GM21576 (cell line): ENCODE data around the gene LDHB.
"Not testable (repeated sequence)": the region's sequence is repeated elsewhere in the genome, so short reads cannot be mapped to it uniquely, and the experiment has no call there.

Experiments used
- ATAC-seq: cut with Tn5 transposase; IDR thresholded peaks from one replicate; pipeline ENCODE4 v1.9.1; 2021; ENCODE audit warnings: mild to moderate bottlenecking, moderate library complexity; ENCODE audit not compliant: unreplicated experiment

LDHB gene

DNA sequence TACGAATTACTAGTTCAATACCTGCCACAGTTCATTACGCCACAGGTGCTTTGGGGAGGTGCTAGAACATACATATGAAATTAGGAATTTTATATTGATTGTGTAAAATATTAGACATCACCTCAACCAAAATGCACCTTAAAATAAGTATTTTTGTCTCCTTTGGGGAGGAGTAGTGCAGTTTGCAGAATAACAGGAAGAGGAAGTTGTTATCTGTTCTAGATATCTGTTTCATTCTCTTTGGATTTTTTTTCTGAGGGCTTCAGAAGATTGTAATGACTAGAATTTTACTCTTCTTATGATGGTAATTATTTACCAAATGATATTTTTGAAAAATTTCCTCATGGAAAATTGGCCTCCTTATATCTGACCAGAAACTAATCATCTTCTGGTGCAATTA, 43.1 kb downstream of the LDHB start:
- ATAC-seq: no peak

DNA sequence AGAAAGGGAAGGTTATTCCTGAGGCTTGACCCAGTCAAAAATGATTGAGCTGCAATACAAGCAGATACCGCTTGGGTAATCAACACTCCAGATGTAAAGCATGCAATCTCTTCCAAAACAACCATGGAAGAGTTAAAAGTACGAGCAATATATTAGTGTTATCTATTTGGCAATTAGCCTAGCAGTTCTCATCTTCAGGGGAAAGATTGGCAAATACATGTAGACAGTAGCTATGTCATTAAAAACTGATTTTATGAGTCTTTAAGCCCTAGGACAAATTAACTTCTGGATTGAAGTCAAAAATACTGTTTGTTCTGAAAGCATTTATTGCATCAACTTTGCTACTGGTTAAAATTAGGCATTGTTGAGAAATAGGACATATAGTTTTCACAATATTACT, 43.7 kb downstream of the LDHB start:
- ATAC-seq: no peak

DNA sequence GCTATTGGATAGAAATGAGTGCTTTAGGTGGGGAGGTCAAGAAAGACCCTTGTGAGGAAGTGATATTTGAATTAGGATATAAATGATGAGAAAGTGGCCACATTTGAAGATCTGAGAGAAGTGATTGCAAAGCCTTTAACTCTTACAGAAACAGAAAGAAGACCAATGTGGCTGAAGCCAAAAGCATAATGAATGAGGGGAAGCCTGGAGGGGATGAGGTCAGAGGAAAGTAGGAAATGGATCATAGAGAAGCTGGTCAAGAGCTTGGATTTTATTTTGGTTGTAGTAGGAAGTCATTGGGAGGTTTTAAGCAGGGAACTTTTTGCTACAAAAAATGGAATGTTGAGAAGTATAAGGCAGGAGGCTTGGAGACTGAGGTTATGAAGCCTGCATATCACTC, 49.4 kb downstream of the LDHB start:
- no peak for ATAC-seq

DNA sequence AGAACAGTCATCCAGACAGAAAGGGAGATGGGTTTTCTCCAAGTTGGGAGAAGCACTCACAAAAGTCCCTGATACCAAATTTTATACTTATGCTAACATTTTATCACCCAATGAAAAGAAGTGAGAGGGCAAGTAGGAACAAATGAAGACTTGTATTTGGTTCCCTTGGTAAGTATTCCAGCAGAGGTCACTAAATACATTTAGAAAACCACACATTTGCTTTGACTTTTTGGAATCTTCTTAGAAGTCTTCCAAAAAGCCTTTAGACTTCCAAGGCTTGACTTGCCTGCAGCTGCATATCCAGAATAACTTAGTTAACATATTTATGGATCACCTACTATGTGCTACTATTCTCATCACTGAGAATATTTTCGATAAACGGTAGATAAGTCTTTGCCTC, 49.9 kb downstream of the LDHB start:
- ATAC-seq: no peak

DNA sequence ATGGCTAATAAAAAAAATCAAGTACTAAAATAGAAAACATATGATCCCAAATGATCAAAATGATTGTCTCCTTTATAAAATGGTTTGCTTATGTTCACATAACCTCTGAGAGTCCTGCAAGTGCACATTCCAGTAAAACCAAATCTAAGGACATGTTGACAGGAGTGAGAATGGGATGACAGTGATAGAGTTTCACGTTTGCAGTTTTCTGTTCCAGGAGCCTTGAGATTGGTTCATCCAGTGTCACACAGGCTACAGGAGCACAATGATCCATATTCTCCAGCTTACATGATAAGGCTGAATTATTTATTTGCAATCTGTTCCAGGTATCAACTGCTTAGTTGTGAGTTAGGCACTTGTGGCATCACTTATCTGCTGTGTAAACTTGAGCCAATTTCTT, 51.5 kb downstream of the LDHB start:
- ATAC-seq: no peak

DNA sequence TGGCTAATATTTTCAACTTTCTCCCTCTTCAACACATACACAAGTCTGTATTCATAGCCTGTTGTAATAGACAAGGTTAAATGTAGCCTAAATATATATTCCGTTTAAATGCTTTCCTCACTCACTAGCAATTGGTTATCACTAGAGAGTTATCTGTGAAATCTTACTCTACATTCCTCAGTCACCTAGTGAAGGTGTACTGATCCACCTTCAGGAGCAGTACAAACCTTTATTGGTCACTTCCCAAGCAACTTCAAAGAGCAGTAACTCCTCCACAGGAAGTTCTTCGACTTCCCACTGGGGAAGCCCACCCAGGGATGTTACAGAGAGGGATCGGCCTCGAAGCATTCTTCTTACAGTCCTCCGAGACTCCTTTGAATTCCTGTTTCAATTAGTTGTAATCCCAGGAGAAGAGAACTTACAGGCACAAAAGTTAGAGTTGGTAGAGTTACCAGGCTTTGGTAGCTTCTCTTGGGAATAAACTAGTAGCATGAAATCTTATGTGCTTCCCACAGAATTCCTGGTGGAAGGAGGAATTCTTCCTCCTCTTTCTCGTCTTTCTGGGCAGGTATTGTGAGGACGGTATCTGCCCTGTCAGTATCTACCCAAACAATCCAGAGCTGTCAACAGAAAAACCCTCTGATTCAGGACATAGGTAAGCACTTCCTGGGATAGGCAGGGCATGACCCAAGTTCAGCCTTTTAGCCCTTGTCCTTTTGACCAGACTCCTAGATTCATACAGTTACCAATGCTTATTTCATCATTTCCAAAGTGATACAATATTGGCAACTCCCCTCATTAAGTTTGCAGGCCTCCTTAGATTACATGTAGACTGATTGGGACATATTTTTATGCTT, 53.2 kb downstream of the LDHB start, which contains the start of gene GYS2:
Gene GYS2 (minus strand): TSS at position 603 of the 857 bp plus-strand sequence. CDS start 255 bp downstream, at position 348.
- no peak for ATAC-seq

DNA sequence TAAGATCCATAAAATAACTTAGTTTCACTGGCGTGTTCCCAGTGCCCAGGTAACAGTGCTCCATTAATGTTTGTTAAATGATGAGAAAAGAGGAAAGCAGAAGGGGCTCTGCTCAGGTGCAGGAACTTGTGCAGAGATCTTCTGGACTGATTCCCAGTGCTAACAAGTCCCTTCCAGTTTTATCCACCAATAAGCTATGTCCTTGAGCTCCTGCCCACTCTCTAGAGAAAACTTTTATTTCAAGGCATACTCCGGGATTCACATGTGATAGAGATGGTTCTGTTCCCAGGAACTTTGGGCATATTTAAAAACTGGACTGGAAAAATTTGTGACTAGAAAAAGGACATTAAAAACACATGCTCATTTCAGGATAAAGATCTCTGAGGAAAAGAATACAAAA, 54.9 kb downstream of the LDHB start:
- ATAC-seq: no peak

DNA sequence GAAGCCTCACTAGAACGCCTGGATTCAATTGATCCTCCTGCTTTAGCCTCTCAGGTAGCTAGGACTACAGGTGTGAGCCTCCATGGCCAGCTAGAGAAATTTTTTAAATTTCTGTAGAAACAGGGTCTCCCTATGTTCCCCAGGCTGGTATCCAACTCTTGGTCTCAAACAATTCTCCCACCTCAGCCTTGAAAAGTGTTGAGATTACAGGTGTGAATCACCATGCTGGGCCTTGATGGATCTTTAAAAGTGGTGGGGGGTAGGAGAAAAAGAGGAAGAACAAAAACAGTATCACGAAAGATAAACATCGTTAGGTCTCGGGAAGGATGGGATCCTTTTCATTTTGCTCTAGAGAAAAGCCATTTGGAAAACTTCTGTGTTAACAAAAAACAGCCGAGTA, 57.4 kb downstream of the LDHB start:
- no peak for ATAC-seq

DNA sequence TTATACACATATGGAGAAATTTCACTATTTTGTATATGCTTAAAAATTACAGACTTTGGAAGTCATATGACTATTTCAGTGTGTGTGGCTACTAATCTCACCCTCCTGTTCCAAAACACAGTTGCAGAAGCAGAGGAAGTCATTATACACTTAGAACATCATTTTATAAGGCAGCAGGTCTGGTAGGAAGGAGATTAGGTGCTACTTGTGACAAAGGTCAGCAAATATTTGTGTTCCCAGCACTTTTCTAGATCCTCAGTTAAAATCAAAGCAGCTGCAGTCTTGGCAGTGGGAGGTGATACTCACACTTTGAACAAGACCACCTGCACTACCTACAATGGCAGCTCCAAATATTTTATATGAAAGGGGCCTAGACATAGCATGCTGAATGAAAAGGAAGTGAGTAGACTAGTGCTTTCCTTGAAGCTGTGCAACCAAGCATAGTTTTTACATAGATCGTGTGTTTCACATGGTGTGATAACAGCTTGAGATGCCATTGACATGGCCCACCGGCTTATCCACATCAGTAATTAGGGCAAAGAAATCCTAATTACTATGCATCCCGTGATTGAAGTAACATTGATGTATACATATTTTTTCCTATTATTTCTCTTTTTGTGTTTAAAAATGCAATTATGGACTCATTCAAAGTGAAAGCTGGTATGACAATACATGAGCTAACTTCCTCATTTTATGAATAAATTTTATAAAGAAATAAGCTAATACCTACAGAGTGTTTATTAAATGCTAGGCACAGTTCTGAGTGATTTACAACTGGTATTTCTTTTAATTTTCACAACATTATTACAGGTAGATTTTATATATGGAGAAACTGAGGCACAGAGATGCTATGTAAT, 58.3 kb downstream of the LDHB start:
- no peak for ATAC-seq

DNA sequence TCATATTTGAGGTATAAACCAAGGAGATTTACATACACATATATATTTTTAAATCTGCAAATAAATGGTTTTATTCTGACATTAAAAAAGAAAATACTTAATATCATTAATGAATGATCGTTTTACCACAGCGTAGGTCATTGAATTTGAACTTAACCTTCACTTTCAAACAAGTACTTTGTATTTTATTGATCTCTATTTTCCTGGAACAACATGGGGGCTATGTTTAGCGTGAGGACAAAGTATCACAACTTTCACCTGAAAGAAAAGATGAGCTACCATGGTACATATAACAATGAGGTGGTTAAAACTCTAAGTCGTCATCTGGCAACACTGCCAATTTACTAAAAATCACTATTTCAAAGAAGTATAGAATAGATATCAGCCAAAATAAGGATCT, 59.0 kb downstream of the LDHB start:
- no peak for ATAC-seq

DNA sequence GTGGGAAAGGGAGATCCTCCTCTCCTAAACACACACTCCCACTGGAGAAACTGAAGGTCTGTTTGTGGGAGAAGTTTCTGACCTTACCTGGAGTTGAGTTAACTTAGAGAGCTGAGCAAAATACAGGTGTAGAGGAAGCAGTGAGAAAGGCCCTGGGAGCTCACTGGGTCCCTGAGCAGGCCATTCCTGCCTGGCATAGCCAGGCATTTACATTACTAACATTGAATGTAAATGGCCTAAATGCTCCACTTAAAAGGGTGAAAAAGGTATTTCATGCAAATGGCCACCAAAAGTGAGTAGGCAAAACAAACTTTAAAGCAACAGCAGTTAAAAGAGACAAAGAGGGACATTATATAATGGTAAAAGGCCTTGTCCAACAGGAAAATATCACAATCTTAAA, 62.3 kb downstream of the LDHB start:
- ATAC-seq: not testable (repeated sequence)

DNA sequence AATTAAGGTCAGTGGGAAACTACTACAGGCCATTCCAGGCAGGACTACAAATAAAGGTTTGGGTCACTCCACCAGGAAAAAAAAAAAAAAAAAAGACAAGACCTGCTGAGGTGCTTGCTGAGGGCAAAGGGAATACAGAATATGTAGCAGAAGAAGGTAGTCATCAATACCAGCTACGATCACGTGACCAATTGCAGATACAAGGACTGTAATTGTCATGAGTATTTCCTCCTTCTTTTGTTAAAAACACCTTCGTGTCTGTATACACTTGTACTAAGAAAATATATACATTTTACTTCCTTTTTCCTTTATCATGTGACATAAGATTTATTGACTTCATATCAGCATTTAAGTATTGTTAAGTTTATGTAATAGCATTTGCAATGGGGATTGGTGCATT, 72.2 kb downstream of the LDHB start:
- no peak for ATAC-seq
